Stimulated activated CD8-positive, alpha-beta memory T cell treated with anti-CD3 and anti-CD28 coated beads, Interleukin-7, amount 100 ng/mL, for 48 hours (primary cell): ENCODE data around the gene PDE4D.

Experiments used
- DNase-seq, 2 donors: peaks; one replicate each; pipeline ENCODE4 v3.0.0-alpha.2; 2020; ENCODE audit warnings: low read depth in 1 of 2; ENCODE audit errors: extremely low read depth in 1 of 2

PDE4D gene

DNA sequence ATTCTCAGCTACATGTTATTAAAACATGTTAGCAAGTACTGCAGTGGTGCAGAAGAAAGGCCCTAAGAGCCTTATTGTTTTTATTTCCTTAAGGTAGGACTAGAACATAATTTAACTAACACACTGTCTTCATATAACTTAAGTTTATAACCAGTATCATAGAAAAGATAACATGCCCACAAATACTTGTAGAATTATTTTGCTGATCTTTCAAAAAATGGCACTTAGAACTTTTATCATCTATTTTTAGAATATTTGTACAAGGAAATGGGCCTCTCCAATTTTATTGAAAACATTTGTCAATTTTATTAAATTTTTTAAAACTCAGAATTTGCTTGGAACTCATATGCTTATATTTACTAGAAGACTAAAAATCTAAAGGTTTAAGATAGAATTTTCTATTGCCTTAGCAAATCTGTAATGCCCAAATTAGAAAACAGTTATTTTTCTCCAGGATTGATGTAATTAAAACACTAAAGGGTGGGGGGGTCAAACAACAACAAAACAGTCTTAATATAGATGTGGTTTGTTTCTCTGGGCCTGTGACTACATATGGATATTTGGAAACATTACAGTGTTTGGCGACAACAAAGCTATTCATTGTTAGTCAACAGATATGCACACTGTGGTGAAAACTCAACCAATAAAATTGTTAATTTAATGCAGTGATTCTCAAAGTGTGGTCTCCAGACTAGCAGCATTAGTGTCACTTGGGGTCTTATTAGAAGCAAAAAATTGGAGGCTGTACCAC lies 360.4 kb downstream of the PDE4D start:
- no peak for DNase-seq

DNA sequence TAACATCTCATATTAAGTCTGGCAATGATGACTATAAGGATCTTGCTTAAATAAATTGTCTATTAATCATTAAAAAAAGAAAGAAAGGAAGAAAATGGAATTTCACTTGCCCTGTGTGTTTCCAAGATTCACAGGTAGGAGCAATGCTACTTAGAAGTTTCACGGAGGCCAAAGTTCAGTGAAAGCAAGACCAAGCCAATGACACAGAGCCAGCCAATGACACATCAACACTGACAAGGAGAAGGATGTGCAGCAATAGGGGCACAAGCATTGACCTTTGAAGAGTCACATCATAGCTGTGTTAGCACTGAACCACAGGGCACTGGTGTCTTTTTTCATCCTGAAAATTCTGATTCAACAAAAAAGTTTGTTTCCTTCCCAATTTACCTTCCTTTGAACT lies 364.3 kb downstream of the PDE4D start:
- DNase-seq, result no peak

DNA sequence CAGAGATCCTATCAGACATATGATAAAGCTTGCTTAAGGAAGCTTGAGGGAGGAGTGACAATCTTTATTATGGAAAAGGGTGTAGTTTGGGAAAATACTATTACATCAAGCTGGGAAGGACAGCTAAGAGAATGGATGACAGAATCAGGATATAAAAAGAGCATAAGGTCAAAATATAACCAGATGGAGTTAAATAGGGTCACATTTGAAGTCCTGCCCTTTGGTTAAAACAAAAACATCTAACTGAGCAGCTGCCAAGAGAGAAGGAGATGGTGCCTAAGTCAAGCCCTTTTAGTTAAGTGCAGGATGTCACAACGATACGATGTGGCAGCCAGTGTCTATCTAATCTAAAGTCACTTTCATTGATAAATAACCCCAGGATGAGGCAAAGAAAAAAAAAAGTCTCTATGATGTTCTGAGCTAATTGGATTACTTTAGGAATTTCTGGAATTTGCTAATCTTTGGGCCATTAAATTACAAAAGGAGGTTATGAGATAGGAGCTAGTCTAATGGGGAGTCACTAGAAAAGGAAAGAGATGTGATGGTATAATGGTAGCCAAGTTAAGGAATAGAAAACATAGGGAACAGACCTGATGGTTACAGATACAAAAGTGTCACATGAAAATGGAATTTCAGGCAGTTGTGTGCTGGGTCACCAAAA lies 365.2 kb downstream of the PDE4D start:
- DNase-seq, result no peak

DNA sequence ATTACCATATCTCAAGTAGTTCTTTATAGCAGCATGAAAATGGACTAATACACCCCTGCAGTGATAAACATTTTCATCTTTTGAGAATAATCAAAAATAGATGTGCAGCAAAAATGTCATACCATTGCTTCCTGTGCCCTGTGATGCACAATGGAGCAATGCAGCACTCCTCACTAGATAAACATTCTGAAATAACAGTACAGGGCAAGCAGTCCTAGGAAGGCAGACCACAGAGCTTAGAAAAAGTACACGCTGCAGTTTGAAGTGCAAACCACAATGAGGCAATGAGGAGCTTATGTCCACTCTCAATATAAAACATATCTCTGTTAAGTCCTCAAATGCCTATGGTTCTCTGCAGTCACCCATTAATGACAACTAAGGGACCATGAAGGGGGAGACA lies 367.6 kb downstream of the PDE4D start:
- no peak for DNase-seq

DNA sequence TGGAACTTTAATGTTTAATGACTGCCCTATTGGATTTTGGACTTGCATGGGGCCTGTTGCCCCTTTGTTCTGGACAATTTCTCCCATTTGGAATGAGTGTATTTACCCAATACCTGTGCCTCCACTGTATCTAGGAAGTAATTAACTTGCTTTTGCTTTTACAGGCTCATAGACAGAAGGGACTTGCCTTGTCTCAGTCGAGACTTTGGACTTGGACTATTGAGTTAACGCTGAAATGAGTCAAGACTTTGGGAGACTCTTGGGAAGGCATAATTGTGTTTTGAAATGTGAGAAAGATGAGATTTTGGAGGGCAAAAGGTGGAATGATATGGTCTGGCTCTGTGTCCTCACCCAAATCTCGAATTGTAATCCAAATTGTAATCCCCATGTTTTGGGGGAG lies 368.2 kb downstream of the PDE4D start:
- no peak for DNase-seq

DNA sequence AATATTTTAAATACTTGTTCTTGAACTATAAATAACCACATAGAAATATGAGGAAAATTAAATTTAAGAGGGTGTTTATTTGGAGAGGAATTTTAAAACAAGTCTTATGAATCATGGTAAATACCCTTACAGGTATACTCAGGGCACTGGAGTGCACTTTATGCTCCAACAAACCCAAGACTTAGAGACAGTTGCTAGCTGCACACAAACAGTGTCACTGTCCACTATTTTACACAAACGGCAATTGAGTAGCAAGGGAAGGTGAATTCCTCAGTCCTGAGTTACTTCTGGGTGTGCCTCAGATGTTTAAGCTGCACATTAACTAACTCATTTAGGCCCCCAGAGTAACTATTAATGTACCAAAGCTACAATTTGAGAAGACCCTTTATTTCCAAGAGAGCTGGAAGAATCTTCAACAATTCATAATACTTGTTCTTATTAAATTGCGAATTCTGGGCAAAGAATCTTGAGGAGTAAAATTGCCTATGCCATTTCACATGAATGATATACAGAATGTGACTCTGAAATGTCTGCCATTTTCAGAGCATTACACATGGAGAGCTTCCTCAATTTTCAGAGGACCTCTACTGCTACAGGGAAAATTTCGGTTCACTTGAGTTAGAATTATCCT lies 371.2 kb downstream of the PDE4D start:
- DNase-seq, result no peak

DNA sequence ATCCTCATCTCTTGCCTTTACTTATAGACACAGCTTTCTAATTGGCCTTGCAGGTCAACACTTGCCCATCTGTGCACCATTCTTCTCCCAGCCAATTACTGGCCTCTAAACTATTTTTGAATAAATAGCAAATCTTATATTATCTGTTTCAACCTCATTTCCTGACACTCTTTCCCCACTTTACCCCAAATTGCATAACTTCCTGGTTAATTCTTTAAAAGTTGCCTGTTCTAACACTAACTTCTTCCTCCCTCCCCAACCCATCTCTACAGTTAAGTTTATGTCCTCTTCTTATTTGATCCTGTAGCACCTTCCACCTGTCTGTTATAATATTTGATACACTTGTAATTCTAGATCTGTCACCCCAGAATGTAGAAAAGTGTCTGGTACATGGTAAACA lies 372.1 kb downstream of the PDE4D start:
- no peak for DNase-seq

DNA sequence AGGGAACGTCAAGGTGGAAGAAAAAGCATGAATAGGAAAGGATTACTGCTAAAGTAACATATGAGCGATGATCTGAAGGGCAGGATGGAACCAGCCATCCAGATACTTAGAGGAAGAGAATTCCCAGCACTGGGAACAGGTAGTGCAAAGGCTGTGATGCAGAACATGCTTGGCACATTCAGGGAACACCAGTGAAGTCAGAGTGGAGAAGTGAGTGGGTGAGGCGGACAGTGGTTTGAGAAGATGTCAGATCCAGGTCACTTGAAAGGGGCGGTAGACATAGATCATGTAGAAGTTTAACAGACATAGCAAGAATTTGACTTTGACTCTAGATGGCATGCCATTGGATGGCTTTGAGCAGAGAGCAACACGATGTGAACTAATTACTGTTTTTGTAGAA lies 374.2 kb downstream of the PDE4D start:
- DNase-seq, result no peak

DNA sequence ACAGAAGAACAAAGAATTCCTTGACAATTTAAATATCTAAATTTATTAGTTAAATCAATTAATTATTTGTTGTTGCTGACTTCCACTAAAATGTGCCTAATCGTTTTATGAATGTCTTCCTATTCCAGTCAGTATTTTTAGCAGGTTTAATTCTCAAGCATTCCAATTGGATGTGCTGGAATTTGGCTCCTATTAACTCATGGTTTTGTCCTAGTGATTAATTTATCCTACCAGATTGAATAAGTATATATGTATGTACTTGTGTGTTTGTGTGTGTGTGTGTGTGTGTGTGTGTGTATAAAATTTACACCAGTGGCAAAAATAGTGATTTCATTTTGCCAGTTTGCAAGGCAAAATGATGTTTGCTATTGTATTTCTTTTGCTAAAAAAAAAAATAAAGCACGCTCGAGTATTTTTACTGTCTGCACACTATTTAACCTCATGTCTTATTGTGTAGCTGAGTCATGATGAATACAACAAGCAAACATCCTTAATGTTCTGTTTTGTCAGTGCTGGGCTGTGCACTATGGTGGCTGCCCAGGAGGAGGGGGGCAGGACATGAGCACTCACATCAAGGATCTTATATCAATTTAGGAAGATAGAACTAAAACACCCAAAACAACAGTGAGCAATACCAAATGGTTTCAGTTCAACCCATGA lies 375.5 kb downstream of the PDE4D start:
- DNase-seq, result no peak

DNA sequence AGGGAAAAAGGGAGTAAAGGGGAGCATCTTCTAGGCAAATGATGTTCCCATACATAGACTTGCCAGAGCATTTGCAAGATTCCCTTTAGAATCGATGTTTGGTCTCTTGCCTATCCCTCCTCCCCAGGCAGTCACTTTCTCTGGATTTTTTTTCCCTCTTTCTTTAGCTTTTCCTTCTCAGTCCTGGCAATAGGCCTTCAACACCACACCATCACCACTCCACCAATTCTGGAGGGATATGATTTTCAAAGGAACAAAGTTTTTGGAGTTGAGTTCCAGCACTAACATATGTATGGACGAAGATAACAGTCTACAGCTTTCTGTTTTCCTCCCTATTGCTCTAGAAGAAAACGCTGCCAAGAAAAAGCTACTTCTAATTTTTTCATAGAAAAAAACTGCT lies 377.4 kb downstream of the PDE4D start:
- DNase-seq, result no peak

DNA sequence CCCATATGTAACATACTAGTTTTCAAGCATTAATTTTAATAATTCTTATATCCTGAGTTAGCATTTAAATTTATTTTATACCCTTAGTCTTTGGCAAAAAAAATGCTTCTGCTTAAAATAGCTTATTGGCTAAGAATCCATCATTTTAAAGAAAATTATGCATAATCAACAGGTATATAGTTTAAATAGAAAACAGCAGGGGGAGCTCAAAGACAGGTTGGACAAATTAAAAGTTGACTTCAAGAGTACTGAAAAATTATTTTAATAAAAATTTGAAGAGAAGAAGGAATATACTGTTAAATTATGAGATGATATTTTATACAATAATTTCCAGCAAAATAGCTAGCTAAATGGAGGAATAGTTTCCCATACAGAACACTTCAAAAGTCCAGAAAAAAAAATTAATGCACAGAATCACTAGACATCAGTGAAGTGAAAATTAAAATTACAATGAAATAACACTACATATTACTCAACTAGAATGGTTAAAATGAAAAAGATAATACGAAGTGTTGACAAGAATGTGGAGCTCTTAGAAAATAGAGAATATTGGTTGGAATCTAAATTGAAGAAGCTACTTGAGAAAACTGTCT lies 387.1 kb downstream of the PDE4D start:
- no peak for DNase-seq

DNA sequence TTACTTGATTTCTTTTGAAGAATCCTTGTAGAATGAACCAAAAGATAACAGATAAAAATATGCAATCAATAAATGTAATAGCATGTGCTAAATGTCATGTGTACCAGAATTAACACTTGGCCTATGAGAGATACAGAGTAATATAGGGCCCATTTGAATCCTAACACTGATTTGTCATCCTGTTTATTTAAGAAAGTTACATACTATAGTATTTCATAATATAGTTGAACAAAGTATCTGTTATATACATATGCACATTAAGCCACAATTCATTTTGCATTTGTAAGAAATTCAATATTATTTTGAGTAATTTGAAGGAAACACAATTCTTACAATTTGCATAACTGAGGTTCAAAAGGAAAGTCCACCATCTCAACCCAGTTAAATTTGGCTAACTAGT lies 389.5 kb downstream of the PDE4D start:
- no peak for DNase-seq

DNA sequence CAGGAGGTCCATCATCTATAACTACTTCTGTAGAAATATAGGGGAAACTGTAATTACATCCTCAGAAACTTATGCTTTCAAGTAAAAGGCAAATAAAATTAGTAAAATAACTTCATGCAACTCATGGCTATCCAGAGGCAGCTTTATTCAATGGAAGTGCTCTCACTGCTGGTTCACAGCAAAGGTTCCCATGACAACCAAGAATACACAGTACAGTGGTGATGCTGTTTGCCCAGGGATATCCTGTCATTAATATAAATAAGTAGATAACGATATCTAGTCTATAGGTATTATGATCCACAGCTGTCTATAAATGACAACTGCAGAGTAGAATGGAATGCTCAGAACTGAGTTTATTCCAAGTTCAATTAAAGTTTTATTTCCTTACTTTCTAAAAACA lies 390.3 kb downstream of the PDE4D start:
- no peak for DNase-seq

DNA sequence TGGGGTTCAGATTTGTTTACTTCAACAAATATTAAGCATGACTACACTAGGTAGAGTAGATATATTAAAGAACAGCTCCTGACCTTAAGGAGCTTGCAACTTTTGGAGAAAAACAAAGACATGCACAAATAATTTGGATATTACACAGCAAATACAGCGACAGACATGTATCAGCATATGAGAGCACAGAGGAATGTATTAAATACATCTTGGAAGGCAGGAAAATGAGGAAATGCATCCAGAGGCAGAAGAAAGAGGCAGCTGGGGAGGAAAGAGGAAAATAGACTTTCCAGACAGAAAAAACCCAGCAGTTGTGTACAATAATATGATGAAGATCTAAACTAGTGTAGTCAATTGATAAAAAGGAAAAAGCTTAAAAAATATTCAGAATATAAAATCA lies 392.2 kb downstream of the PDE4D start:
- DNase-seq, result no peak

DNA sequence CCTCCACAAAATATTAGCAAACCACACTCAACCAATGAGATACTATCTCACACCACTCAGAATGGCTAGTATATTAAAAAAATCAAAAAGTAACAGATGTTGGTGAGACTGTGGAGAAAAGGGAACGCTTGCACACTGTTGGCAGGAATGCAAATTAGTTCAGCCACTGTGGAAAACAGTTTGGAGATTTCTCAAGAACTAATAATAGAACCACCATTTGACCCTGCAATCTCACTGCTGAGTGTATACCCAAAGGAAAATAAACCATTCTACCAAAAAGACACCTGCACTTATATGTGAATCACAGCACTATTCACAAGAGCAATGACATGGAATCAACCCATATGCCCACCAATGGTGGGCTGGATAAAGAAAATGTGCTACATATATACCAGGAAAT lies 393.5 kb downstream of the PDE4D start:
- no peak for DNase-seq

DNA sequence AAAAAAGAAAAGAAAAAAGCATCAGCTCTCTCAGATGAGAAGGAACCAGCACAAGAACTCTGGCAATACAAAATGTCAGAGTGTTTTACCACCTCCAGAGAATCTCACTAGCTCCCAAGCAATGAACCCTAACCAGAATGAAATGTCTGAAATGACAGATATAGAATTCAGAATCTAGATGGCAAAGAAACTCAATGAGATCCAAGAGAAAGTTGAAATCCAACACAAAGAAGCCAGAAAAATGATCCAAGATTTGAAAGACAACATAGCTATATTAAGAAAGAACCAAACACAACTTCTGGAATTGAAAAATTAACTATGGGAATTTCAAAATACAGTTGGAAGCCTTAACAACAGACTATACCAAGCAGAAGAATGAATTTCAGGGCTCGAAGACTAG lies 396.3 kb downstream of the PDE4D start:
- no peak for DNase-seq

DNA sequence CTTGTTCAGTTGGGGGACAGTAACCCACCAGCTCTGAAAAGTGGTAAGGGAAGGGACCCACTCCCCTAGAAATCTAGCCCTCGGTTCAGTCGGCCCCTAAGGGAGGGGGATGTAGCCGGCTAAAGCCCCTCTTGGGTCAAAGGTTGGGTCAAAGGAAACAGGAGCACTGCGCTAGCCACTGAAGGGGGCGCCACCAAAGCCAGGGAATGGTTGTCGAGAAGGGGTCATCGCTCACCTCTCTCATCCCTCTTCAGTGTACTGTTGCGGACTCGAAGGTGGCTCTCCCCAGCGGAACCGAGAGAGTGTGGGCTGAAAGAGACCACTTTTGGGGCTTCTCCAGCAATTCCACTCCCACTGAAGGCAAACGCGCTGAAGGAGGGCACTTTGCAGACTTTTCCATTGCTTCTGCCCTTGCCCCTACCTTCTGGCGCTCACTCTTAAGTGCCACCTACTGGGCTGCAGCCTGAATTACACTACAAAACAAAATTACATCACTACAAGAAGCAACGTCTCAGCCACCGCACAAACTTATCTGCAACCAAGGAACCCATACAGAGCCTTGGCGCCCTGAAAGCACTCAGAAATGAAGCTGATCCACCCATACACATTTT lies 396.9 kb downstream of the PDE4D start:
- DNase-seq, result no peak

DNA sequence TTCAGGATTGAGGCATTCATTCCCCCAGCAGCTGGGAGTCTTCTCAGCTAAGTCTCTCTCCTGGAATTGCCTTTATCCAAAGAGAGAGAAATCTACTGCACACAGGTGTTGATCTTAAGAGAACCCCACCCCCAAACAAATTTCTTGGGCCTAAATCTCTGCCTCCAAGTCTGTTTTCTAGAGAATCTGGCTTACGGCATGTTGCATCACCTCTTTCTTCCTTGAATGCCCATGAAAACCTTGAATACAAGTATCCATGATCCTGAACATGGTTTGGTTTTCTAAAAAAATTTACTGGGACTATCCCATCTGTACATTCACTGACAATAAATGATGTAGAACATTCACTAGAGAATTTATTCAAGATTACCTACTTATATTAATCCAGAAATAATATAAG lies 401.6 kb downstream of the PDE4D start:
- no peak for DNase-seq

DNA sequence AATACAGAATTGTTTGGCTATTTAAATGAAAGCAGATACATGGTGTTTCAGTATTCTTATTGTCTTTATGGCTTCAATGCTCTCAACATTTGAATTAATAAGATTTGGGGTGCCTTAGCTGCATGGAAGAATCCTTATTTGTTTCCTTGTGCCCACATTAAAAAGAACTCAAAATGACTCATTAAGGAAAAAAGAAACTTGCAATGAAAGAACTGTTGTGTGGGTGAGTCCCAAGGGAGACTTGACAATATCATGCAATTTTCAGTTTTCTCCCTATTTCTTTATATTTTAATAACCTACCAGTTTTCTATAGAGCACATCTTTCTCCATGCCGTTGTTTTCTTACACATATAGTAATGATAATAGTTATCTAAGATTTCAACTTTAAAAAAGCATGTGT lies 404.0 kb downstream of the PDE4D start:
- no peak for DNase-seq

DNA sequence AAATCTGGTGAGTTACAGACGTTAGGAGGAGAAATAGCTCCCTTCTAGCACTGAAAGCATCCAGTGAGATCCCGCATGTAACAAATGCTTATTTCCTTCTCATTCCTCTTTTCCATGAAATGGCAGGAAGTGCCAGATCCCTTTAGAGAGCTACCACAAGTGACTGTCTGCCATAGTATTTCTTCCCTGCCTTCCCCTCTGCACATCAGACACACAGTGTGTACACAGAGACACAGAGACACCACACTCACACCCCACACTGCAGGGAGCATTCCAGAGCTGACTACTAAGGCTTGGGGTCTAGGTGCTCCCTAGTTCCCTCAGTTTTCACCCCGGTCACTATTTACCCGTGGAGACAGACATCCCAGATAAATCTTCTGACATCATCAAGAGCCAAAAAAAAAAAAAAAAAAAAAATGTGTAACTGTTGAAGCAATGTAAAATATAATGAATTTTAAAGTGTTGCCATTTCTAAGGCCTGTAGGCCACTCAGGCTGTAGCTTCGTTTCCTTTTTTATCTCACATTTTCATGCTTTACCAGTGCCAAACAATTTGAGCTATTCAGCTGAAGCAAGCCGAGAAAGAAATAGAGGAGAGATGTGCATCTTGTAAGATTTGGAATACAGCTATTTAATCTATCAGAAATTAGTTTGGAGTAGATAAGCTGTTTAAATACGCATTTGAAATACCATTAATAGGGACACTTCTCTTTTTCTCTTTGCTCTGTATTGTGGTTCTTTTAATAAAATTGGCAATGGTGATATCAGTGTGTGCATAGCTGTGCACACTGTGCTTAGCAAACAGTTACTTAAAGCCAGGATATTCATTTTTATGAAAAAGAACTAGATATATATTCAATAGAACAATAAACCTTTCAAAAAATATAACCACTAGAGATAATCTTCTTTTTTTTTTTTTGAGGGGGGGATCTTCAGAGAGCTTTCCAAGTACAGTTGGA lies 405.5 kb downstream of the PDE4D start:
- no peak for DNase-seq
